ENCODE data around the gene TXN.

- no peak for TF ChIP-seq CTCF (conservative IDR thresholded peaks at IDR 0.05; ENCODE audit: low read depth, low read length)
- TF ChIP-seq RFX5 (IDR thresholded peaks at IDR 0.05; ENCODE audit: low read depth, low read length), result no peak
- TF ChIP-seq POLR2A (IDR thresholded peaks at IDR 0.05; ENCODE audit: low read depth, low read length), result no peak
- TF ChIP-seq MXI1 (IDR thresholded peaks at IDR 0.05; ENCODE audit: borderline replicate concordance, low read depth, low read length), result no peak
- no peak for TF ChIP-seq SMC3 (IDR thresholded peaks at IDR 0.05; ENCODE audit: low read depth, low read length)
- no peak for TF ChIP-seq CEBPB (IDR thresholded peaks at IDR 0.05; ENCODE audit: low read depth, low read length)
- TF ChIP-seq MAFK (IDR thresholded peaks at IDR 0.05; ENCODE audit: low read depth, low read length), result no peak
Observed at GRCh38 chr9:110260911-110261310, 4.6 kb upstream of the TXN start.

Measured in IMR-90 (cell line).